ENCODE data around the gene ERC2. TPM values are rescaled to one million over a fixed set of nuclear protein-coding genes. Genes with fewer than 3 reads are reported as not detected.

The ERC2 gene
- total RNA-seq, 3 donors from 2014 or later, result 0.64 to 7.3 (median 1.3) TPM

DNA sequence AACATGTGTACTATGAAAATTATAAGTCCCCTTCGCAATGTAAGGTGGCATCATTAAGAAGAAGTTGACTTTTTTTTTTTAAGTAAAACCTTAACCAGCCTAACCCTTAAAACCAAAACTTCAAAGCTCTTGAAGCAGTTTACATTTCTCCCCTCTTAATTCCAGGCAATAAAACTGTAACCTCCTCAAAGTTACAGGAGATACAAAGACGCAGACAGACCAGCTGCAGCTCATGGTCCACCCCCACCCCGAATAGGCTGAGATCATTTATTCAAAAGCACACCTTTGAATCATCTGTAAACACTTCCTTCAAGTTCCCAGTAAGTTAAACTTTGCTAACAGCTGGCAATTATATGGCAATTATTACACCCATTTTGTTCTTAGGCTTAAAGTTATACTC, 414.5 kb downstream of the ERC2 start:
- Histone ChIP-seq H3K27ac (no peak overlapping the region), H3K9me3 (no peaks in the 10 kb centered on the region), H3K27me3 (no peaks in the 10 kb centered on the region), H3K4me1 (no peaks in the 10 kb centered on the region), H3K36me3 (no peaks in the 10 kb centered on the region), H3K4me3 (no peak overlapping the region)
- TF ChIP-seq POLR2AphosphoS5 (IDR thresholded peaks at IDR 0.05) (no peak), POLR2A (IDR thresholded peaks at IDR 0.05) (no peak)
- TF ChIP-seq, protein P1, sequence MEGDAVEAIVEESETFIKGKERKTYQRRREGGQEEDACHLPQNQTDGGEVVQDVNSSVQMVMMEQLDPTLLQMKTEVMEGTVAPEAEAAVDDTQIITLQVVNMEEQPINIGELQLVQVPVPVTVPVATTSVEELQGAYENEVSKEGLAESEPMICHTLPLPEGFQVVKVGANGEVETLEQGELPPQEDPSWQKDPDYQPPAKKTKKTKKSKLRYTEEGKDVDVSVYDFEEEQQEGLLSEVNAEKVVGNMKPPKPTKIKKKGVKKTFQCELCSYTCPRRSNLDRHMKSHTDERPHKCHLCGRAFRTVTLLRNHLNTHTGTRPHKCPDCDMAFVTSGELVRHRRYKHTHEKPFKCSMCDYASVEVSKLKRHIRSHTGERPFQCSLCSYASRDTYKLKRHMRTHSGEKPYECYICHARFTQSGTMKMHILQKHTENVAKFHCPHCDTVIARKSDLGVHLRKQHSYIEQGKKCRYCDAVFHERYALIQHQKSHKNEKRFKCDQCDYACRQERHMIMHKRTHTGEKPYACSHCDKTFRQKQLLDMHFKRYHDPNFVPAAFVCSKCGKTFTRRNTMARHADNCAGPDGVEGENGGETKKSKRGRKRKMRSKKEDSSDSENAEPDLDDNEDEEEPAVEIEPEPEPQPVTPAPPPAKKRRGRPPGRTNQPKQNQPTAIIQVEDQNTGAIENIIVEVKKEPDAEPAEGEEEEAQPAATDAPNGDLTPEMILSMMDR (IDR thresholded peaks at IDR 0.05), result no peak
- intact Hi-C loops (cut with DNase I; ENCODE audit: low total_unique reads), result no loop called here
- no peak for DNase-seq (ENCODE audit: low spot score in 2 of 2)

DNA sequence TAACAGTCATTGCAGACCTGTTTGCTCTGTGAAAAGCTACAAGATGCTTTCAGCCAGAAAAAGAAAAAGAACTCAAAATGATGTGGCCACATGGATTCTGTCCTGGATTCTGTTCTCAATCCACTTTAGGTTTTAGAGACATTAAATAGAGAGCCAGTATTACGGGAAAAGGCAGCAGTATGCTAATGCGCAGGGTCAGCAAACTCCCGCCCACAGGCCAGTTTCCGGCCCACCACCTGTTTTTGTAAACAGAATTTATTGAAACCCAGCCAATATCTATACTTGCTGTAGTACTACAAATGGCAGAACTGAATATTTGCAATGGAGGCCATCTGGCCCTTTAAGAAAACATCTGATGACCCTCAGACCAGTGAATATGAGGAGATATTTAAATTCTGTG, 416.1 kb downstream of the ERC2 start:
- intact Hi-C loops (cut with DNase I; ENCODE audit: low total_unique reads), result no loop called here
- no peaks in the 10 kb centered on the region for H3K9me3 ChIP-seq
- H3K36me3 ChIP-seq, result no peaks in the 10 kb centered on the region
- TF ChIP-seq POLR2A (IDR thresholded peaks at IDR 0.05) (no peak), POLR2AphosphoS5 (IDR thresholded peaks at IDR 0.05) (no peak)
- H3K27ac ChIP-seq, result no peak overlapping the region
- no peaks in the 10 kb centered on the region for H3K4me1 ChIP-seq
- no peaks in the 10 kb centered on the region for H3K27me3 ChIP-seq
- no peak overlapping the region for H3K4me3 ChIP-seq
- no peak for DNase-seq (ENCODE audit: low spot score in 2 of 2)

DNA sequence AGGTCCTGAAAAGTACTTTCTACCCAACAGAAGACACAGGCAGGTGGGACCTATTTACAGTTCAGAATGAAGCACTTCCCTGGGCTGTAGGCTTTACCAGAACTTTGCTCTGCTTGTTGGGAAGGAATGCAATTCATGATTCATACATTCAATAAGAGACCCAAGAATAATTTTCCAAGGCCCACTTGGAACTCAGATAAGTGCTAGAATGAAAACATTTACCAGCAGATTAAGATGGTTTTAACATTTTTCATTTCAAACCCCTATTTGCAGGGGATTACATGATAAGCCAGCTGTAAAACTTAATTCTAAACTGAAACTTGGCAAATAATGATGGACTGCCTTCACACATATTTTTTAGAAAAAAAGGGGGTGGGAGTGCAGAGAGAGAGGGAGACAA, 417.2 kb downstream of the ERC2 start:
- Histone ChIP-seq H3K27ac (no peak overlapping the region), H3K27me3 (no peaks in the 10 kb centered on the region), H3K36me3 (no peaks in the 10 kb centered on the region), H3K4me1 (no peaks in the 10 kb centered on the region), H3K4me3 (no peak overlapping the region), H3K9me3 (no peaks in the 10 kb centered on the region)
- no peak for DNase-seq (ENCODE audit: low spot score in 2 of 2)
- TF ChIP-seq, protein P1 (IDR thresholded peaks at IDR 0.05), result no peak
- no peak for TF ChIP-seq POLR2A (IDR thresholded peaks at IDR 0.05)
- no peak for TF ChIP-seq POLR2AphosphoS5 (IDR thresholded peaks at IDR 0.05)
- intact Hi-C loops (cut with DNase I; ENCODE audit: low total_unique reads), result no loop called here

DNA sequence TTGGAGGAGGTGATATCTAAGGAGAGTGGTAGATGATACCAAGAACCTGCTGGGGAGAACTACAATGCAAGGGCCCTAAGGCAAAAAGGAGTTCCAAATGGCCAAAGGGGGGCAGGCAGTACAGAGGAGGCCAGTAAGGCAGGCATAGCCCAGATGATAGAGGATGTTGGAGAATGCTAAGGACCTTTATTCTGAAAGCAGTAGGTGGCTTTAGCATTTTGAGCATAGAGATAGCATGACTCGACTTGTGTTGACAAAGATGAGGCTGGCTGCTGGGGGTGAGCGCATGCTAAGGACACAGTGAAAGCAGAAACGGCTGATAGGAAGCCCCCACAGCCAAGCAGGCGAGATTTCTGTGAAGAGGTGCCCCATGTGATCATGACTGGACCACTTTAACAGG, 419.3 kb downstream of the ERC2 start:
- H3K9me3 ChIP-seq, result no peaks in the 10 kb centered on the region
- no peaks in the 10 kb centered on the region for H3K4me1 ChIP-seq
- no peak overlapping the region for H3K27ac ChIP-seq
- no peak overlapping the region for H3K4me3 ChIP-seq
- no peaks in the 10 kb centered on the region for H3K27me3 ChIP-seq
- TF ChIP-seq POLR2AphosphoS5 (IDR thresholded peaks at IDR 0.05), result no peak
- TF ChIP-seq POLR2A (IDR thresholded peaks at IDR 0.05), result no peak
- TF ChIP-seq, protein P1 (IDR thresholded peaks at IDR 0.05), result no peak
- no peak for DNase-seq (ENCODE audit: low spot score in 2 of 2)
- intact Hi-C loops (cut with DNase I; ENCODE audit: low total_unique reads), result no loop called here
- H3K36me3 ChIP-seq, result no peaks in the 10 kb centered on the region

DNA sequence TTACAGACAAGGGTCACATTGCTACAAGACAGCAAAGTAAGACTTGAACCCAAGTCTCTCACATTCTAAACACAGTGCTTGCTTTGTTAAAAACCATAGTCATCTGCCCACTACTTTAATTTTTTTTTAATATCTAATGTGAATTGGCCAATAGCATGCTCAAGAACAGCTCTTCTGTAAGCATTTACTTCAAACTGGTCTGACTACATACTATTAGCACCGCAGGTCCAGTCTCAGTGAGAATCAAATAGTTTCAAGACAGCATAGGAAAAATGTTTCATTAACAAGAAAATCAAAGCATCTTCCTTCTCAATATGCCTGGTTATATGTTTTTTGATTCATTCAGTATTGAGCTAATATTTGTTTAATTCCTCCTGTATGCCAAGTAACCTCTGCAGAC, 419.9 kb downstream of the ERC2 start:
- H3K4me3 ChIP-seq, result no peak overlapping the region
- no peaks in the 10 kb centered on the region for H3K9me3 ChIP-seq
- no peak for TF ChIP-seq POLR2A (IDR thresholded peaks at IDR 0.05)
- TF ChIP-seq POLR2AphosphoS5 (IDR thresholded peaks at IDR 0.05), result no peak
- TF ChIP-seq, protein P1 (IDR thresholded peaks at IDR 0.05), result no peak
- H3K36me3 ChIP-seq, result no peaks in the 10 kb centered on the region
- DNase-seq (ENCODE audit: low spot score in 2 of 2), result no peak
- H3K27ac ChIP-seq, result no peak overlapping the region
- no peaks in the 10 kb centered on the region for H3K4me1 ChIP-seq
- intact Hi-C loops (cut with DNase I; ENCODE audit: low total_unique reads), result no loop called here
- no peaks in the 10 kb centered on the region for H3K27me3 ChIP-seq

All from breast epithelium (tissue), 4 donors.